Gastrocnemius medialis (tissue), 4 donors: Measurements from ENCODE around the gene RALGPS2. TPM values are rescaled to one million over a fixed set of nuclear protein-coding genes. Genes with fewer than 3 reads are reported as not detected.

Experiments
- ATAC-seq, 2 donors: fragments of 150-250 bp; one replicate each; pipeline ENCODE4 v1.9.1; 2016
- DNase-seq, 2 donors: peaks; one replicate each; pipeline ENCODE4 v3.0.0-alpha.2; 2019
- H3K27ac ChIP-seq, 4 donors: fragments of 200-600 bp; sonication (generic); 1 replicate in 1 of 4; 2 replicates in 3 of 4; pipeline ENCODE4 v1.5.1; 2016 to 2018; ENCODE audit warnings: mild to moderate bottlenecking in 2 of 4, moderate library complexity in 1 of 4
- H3K27me3 ChIP-seq, 3 donors: fragments of 200-600 bp; sonication (generic) in 2 of 3; 1 replicate in 1 of 3; 2 replicates in 2 of 3; pipeline versions ENCODE4 v1.5.1 to v1.6.0; 2016 to 2019; ENCODE audit warnings: mild to moderate bottlenecking in 1 of 3, moderate library complexity in 1 of 3
- H3K36me3 ChIP-seq, 2 donors: fragments of 200-600 bp; sonication (generic) in 1 of 2; one replicate each; pipeline ENCODE4 v1.5.1; 2017 to 2018
- H3K4me1 ChIP-seq, 2 donors: fragments of 200-600 bp; sonication (generic) in 1 of 2; one replicate each; pipeline ENCODE4 v1.5.1; 2016 to 2017; ENCODE audit warnings: mild to moderate bottlenecking in 2 of 2
- H3K4me3 ChIP-seq, 4 donors: fragments of 200-600 bp; sonication (generic) in 3 of 4; 1 replicate in 1 of 4; 2 replicates in 3 of 4; pipeline ENCODE4 v1.5.1; 2016 to 2019; ENCODE audit warnings: mild to moderate bottlenecking in 2 of 4
- H3K9me3 ChIP-seq, 3 donors: fragments of 200-600 bp; sonication (generic) in 2 of 3; 1 replicate in 1 of 3; 2 replicates in 2 of 3; pipeline ENCODE4 v1.5.1; 2016 to 2019
- CTCF ChIP-seq, 5 experiments: fragments of 450-650 bp in 3 of 5; fragments of 200-600 bp in 2 of 5; sonication (generic) in 2 of 5; IDR thresholded peaks in 4 of 5; conservative IDR thresholded peaks in 1 of 5; 1 replicate in 4 of 5; 2 replicates in 1 of 5; pipeline ENCODE4 v1.5.1; 2016 to 2019; ENCODE audit warnings: antibody characterized with exemption in 5 of 5, mild to moderate bottlenecking in 3 of 5, moderate library complexity in 3 of 5
- POLR2A ChIP-seq, 2 donors: fragments of 450-650 bp; IDR thresholded peaks; one replicate each; pipeline ENCODE4 v1.6.1; 2017; ENCODE audit warnings: antibody characterized with exemption in 2 of 2, mild to moderate bottlenecking in 2 of 2, moderate library complexity in 2 of 2
- in situ Hi-C, 4 donors: fragments of 200-750 bp; cut with MboI; loops; one replicate each; pipeline versions ENCODE4 v1.15.0 to v1.8.0; 2017; ENCODE audit warnings: low sequenced_read_pairs in 4 of 4
- intact Hi-C: fragments of 100-400 bp; cut with DNase I; formaldehyde crosslinking; loops from one replicate; pipeline ENCODE4 v1.15.1; 2023; ENCODE audit warnings: low total_unique reads
- microRNA-seq, 2 donors: library from miRNA; unstranded; fragments of <30 nt; microRNA quantifications; one replicate each; pipeline ENCODE4, GENCODE V29; 2016; ENCODE audit warnings: borderline replicate concordance in 2 of 2
- total RNA-seq, 4 donors: library from RNA; depleted of rRNA; stranded (reverse); fragments of >200 nt; gene quantifications; one replicate each; pipeline versions ENCODE4 v1.1.0 to v1.2.3, GENCODE V29; 2016

Gene RALGPS2
- total RNA-seq, 4 donors from 2014 or later = 1.1 to 6.5 (median 2.5) TPM

- no peak for ATAC-seq
- intact Hi-C loops = no loop called here
- DNase-seq = no peak
- Histone ChIP-seq H3K9me3 (peaks cover 0 to under 1% (median 0%) of the 10 kb centered on the region in 3 donors), H3K36me3 (no peaks in the 10 kb centered on the region), H3K27me3 (no peaks in the 10 kb centered on the region), H3K27ac (no peak overlapping the region), H3K4me1 (peaks cover 0 to 13% of the 10 kb centered on the region in 2 donors), H3K4me3 (no peak overlapping the region)
- in situ Hi-C loops = no loop called here
- TF ChIP-seq CTCF (IDR thresholded peaks at IDR 0.05 in 4 of 5, conservative IDR thresholded peaks at IDR 0.05 in 1 of 5) (no peak), POLR2A (IDR thresholded peaks at IDR 0.05) (no peak)
These were observed 245.1 kb downstream of the RALGPS2 start for GRCh38 chr1:178970184-178970583.

Small RNA genes within 50 kb of the gene (microRNA-seq; reads per million reads assigned to microRNA genes)
- 0 reads per million in 2 donors for gene MIR4424

Other genes starting within 250 kb of the RALGPS2 start
- gene CLEC20A, start 228.3 kb upstream of the RALGPS2 start, total RNA-seq = not detected
- not detected for gene TEX35, start 212.1 kb upstream of the RALGPS2 start, total RNA-seq
- gene ANGPTL1, start 145.8 kb downstream of the RALGPS2 start, total RNA-seq = 10 to 100 TPM; 15.7 to 75.2 (median 42.8) TPM